Naive B cell (primary cell): Measurements from ENCODE around the gene CDKN1A. TPM values are rescaled to one million over a fixed set of nuclear protein-coding genes. Genes with fewer than 3 reads are reported as not detected.

ENCODE experiments used
- ATAC-seq, 2 donors: fragments of 150-1000 bp; cut with Tn5 transposase; 2 replicates each; pipeline ENCODE4 v1.10.0; 2021; ENCODE audit warnings: low read depth in 2 of 2, mild to moderate bottlenecking in 2 of 2, moderate library complexity in 2 of 2
- DNase-seq: peaks from one replicate; pipeline ENCODE4 v3.0.0; 2022
- H3K27ac Mint-ChIP-seq, 6 donors: one replicate each; pipeline ENCODE4 v1.8.0; 2020 to 2022; ENCODE audit warnings: mild to moderate bottlenecking in 6 of 6, mixed read lengths in 6 of 6, moderate library complexity in 5 of 6, inconsistent platforms in 2 of 6
- H3K27me3 Mint-ChIP-seq, 3 donors: one replicate each; pipeline ENCODE4 v1.8.0; 2021 to 2022; ENCODE audit warnings: mixed read lengths in 3 of 3, mild to moderate bottlenecking in 1 of 3
- H3K36me3 Mint-ChIP-seq, 2 donors: one replicate each; pipeline ENCODE4 v1.8.0; 2020 to 2022; ENCODE audit warnings: mixed read lengths in 2 of 2, inconsistent platforms in 1 of 2, mild to moderate bottlenecking in 1 of 2
- H3K4me1 Mint-ChIP-seq, 3 donors: one replicate each; pipeline ENCODE4 v1.8.0; 2020 to 2022; ENCODE audit warnings: mixed read lengths in 3 of 3, inconsistent platforms in 1 of 3, mild to moderate bottlenecking in 1 of 3, moderate library complexity in 1 of 3
- H3K4me3 Mint-ChIP-seq, 8 donors: one replicate each; pipeline ENCODE4 v1.8.0; 2020 to 2022; ENCODE audit warnings: mild to moderate bottlenecking in 8 of 8, mixed read lengths in 8 of 8, moderate library complexity in 8 of 8, inconsistent platforms in 2 of 8
- H3K9me3 Mint-ChIP-seq, 7 donors: one replicate each; pipeline ENCODE4 v1.8.0; 2020 to 2022; ENCODE audit warnings: mixed read lengths in 7 of 7, mild to moderate bottlenecking in 5 of 7, inconsistent platforms in 2 of 7, moderate library complexity in 1 of 7
- polyA plus RNA-seq, 6 donors: library from polyadenylated mRNA; unstranded; fragments of 300-500 nt; fragmentation: Illumina TruSeq; gene quantifications; one replicate each; pipeline ENCODE4 v1.2.3, GENCODE V29; 2021; ENCODE audit warnings: low read depth in 6 of 6

Gene CDKN1A
- polyA plus RNA-seq, 6 donors from 2014 or later, result 22.9 to 89.9 (median 48.2) TPM

DNA sequence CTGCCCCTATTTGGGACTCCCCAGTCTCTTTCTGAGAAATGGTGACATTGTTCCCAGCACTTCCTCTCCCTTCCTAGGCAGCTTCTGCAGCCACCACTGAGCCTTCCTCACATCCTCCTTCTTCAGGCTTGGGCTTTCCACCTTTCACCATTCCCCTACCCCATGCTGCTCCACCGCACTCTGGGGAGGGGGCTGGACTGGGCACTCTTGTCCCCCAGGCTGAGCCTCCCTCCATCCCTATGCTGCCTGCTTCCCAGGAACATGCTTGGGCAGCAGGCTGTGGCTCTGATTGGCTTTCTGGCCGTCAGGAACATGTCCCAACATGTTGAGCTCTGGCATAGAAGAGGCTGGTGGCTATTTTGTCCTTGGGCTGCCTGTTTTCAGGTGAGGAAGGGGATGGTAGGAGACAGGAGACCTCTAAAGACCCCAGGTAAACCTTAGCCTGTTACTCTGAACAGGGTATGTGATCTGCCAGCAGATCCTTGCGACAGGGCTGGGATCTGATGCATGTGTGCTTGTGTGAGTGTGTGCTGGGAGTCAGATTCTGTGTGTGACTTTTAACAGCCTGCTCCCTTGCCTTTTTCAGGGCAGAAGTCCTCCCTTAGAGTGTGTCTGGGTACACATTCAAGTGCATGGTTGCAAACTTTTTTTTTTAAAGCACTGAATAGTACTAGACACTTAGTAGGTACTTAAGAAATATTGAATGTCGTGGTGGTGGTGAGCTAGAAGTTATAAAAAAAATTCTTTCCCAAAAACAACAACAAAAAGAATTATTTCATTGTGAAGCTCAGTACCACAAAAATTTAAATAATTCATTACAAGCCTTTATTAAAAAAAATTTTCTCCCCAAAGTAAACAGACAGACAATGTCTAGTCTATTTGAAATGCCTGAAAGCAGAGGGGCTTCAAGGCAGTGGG, 2.1 kb upstream of the CDKN1A start:
- Mint-ChIP-seq H3K4me1 (peaks cover 26 to 28% (median 26%) of the 10 kb centered on the region in 3 donors), H3K36me3 (no peaks in the 10 kb centered on the region), H3K27ac (peak overlapping the region in 3 of 6 donors; percentile 64 to 98 (median 94)), H3K9me3 (peaks cover 0 to 3% (median 2%) of the 10 kb centered on the region in 7 donors), H3K4me3 (peak overlapping the region in 3 of 8 donors; percentile 19 to 97 (median 96)), H3K27me3 (peaks cover 0 to 4% (median 4%) of the 10 kb centered on the region in 3 donors)
- no peak for ATAC-seq
- DNase-seq, result no peak

DNA sequence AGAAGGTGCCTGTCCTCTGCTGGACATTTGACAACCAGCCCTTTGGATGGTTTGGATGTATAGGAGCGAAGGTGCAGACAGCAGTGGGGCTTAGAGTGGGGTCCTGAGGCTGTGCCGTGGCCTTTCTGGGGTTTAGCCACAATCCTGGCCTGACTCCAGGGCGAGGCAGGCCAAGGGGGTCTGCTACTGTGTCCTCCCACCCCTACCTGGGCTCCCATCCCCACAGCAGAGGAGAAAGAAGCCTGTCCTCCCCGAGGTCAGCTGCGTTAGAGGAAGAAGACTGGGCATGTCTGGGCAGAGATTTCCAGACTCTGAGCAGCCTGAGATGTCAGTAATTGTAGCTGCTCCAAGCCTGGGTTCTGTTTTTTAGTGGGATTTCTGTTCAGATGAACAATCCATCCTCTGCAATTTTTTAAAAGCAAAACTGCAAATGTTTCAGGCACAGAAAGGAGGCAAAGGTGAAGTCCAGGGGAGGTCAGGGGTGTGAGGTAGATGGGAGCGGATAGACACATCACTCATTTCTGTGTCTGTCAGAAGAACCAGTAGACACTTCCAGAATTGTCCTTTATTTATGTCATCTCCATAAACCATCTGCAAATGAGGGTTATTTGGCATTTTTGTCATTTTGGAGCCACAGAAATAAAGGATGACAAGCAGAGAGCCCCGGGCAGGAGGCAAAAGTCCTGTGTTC, 1.3 kb upstream of the CDKN1A start:
- peak overlapping the region in 7 of 8 donors; percentile 38 to 97 (median 76) for H3K4me3 Mint-ChIP-seq

GRCh38 chr6:36677753-36678487, 594 bp upstream of the CDKN1A start:
- peak overlapping the region; percentile 73 to 97 (median 82) for H3K4me3 Mint-ChIP-seq
- peaks cover 0 to 3% (median 2%) of the 10 kb centered on the region in 7 donors for H3K9me3 Mint-ChIP-seq
- peaks cover 35 to 41% (median 36%) of the 10 kb centered on the region in 3 donors for H3K4me1 Mint-ChIP-seq
- no peak for ATAC-seq
- H3K27ac Mint-ChIP-seq, result peak overlapping the region; percentile 92 to 100 (median 96)
- DNase-seq, result no peak
- no peaks in the 10 kb centered on the region for H3K36me3 Mint-ChIP-seq
- H3K27me3 Mint-ChIP-seq, result peaks cover 0 to 4% (median 4%) of the 10 kb centered on the region in 3 donors

More for the DNA sequence above, 1.3 kb upstream of the CDKN1A start:
- Mint-ChIP-seq H3K27me3 (peaks cover 0 to 4% (median 4%) of the 10 kb centered on the region in 3 donors), H3K27ac (peak overlapping the region; percentile 90 to 98 (median 94)), H3K9me3 (peaks cover 0 to 3% (median 2%) of the 10 kb centered on the region in 7 donors), H3K4me1 (peaks cover 28 to 34% (median 30%) of the 10 kb centered on the region in 3 donors), H3K36me3 (no peaks in the 10 kb centered on the region)
- ATAC-seq (no peak), DNase-seq (no peak)

DNA sequence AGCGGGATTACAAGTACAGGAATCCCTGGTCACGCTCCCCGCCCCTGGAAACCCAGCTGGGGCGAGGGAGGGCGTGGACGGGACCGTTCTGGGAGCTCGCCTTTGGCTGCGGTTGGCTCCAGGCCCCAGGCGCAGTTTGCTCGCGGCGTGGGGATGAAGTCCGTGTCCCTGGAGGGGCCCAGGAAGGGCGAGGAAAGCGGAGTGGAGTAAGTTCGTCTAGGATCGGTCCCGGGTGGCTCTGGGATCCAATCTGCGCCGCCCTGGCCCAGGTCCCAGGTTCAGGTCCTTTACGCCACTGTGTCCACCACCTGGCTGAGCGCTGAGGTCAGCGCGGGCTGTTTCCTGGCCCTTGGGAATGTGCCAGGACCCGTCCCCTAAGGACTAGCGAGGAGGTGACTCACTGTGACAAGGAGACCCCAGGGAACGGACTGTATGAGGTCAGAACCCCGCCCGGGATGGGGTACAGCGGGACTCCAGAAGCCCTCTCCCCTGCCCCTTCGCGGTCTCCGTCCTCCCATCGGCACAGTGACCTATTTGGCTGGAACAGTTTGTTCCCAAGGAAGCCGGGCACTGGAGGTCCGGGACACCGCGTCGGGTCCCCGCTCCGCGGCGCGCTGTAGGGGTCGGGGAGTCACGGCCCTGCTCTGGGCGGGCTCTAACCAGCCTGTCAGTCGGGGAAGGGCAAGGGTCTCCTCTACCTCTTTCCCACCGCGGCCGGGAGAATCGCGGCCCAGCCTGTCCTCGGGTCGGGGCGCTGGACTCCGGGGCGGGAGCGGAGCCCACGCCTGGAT, 724 bp downstream of the CDKN1A start:
- ATAC-seq (no peak), DNase-seq (peak; percentile 60)
- Mint-ChIP-seq H3K27ac (peak overlapping the region; percentile 98 to 100 (median 99)), H3K27me3 (peaks cover 0 to 4% (median 4%) of the 10 kb centered on the region in 3 donors), H3K36me3 (no peaks in the 10 kb centered on the region), H3K4me3 (peak overlapping the region; percentile 94 to 100 (median 96)), H3K4me1 (peaks cover 45 to 54% (median 46%) of the 10 kb centered on the region in 3 donors), H3K9me3 (peaks cover 0 to 3% (median 2%) of the 10 kb centered on the region in 7 donors)

DNA sequence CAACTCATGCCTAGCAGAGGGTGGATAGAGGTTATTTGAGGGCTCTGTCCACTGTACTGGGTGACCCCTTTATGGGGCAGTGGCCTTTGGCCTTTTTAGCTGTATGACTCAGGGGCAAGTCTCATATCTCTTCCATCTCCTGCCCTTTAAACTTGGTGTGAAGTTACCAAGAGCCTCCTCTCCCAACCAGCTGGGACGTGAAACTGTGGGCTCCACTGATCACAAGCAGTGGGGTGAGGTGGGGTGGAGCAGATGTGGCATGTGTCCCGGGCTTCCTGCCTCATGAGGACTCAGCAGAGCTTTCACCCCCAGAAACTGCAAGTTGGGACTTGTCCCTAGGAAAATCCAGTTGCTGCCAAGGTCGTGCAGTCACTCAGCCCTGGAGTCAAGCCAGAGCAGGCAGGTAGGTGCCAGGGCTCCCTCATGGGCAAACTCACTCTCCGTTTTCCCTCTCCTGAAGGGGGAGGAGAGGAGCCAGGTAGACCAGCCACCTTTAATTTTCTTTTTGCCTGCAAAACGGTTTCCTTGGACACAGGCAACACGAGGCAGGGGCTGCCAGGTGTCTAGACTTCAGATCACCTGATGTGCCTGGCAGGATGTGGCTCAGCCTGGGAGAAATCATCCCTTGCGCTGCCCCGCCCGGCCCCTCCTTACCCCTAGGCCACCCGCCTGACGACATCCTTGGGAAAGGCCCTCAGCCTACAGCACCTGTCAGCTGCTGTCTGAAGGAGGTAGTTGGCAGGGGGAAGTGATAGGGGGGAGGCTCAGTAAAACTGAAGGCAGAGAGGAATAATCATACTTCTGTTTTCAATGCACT, 4.0 kb downstream of the CDKN1A start:
- Mint-ChIP-seq H3K4me3 (peak overlapping the region; percentile 69 to 96 (median 80)), H3K4me1 (peaks cover 51 to 74% (median 65%) of the 10 kb centered on the region in 3 donors), H3K9me3 (peaks cover 0 to 3% (median 2%) of the 10 kb centered on the region in 7 donors), H3K27ac (peak overlapping the region; percentile 98 to 100 (median 100)), H3K27me3 (peaks cover 0 to 4% (median 4%) of the 10 kb centered on the region in 3 donors), H3K36me3 (peaks cover 6 to 7% of the 10 kb centered on the region in 2 donors)
- DNase-seq (peak; percentile 97), ATAC-seq (peak; percentile 63 to 67)

GRCh38 chr6:36683145-36683655, 4.7 kb downstream of the CDKN1A start:
- Mint-ChIP-seq H3K4me3 (peak overlapping the region; percentile 42 to 96 (median 80)), H3K36me3 (peaks cover 6 to 7% of the 10 kb centered on the region in 2 donors), H3K27me3 (peaks cover 0 to 4% (median 4%) of the 10 kb centered on the region in 3 donors), H3K27ac (peak overlapping the region; percentile 98 to 100 (median 100)), H3K9me3 (peaks cover 0 to 3% (median 2%) of the 10 kb centered on the region in 7 donors), H3K4me1 (peaks cover 51 to 74% (median 64%) of the 10 kb centered on the region in 3 donors)
- DNase-seq (no peak), ATAC-seq (no peak)

DNA sequence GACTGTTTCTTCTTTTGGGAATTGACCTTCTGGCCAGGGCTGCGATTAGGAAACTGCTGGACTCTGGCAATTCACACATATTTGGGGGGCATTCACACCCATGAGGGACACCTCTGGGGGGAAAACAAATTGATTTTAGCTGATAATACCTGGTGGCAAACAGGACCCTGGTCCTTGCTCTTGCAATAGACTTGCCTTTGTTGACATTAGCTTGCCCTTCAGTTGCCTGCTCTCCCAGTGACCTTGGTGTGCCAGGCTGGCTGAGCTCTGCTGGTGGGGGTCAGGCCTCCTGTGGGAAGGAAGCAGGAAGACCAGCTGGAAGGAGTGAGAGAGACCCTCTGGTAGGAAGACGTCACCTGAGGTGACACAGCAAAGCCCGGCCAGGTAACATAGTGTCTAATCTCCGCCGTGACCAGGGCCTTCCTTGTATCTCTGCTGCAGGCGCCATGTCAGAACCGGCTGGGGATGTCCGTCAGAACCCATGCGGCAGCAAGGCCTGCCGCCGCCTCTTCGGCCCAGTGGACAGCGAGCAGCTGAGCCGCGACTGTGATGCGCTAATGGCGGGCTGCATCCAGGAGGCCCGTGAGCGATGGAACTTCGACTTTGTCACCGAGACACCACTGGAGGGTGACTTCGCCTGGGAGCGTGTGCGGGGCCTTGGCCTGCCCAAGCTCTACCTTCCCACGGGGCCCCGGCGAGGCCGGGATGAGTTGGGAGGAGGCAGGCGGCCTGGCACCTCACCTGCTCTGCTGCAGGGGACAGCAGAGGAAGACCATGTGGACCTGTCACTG, 5.3 kb downstream of the CDKN1A start:
- peaks cover 6 to 7% of the 10 kb centered on the region in 2 donors for H3K36me3 Mint-ChIP-seq
- H3K27me3 Mint-ChIP-seq, result peaks cover 0 to 4% (median 0%) of the 10 kb centered on the region in 3 donors
- no peak for DNase-seq
- peak overlapping the region; percentile 42 to 96 (median 80) for H3K4me3 Mint-ChIP-seq
- peaks cover 52 to 76% (median 64%) of the 10 kb centered on the region in 3 donors for H3K4me1 Mint-ChIP-seq
- H3K27ac Mint-ChIP-seq, result peak overlapping the region; percentile 98 to 100 (median 100)
- H3K9me3 Mint-ChIP-seq, result peaks cover 0 to 3% (median 2%) of the 10 kb centered on the region in 7 donors
- no peak for ATAC-seq

- H3K4me3 Mint-ChIP-seq, result peak overlapping the region in 3 of 8 donors; percentile 55 to 96 (median 71)
Measured at GRCh38 chr6:36684447-36684812, 5.9 kb downstream of the CDKN1A start.

GRCh38 chr6:36685166-36685924, 6.8 kb downstream of the CDKN1A start:
- no peak for ATAC-seq
- H3K4me1 Mint-ChIP-seq, result peaks cover 56 to 90% (median 68%) of the 10 kb centered on the region in 3 donors
- H3K27ac Mint-ChIP-seq, result peak overlapping the region; percentile 94 to 100 (median 98)
- no peak for DNase-seq
- peak overlapping the region; percentile 9 to 96 (median 70) for H3K4me3 Mint-ChIP-seq
- H3K9me3 Mint-ChIP-seq, result no peaks in the 10 kb centered on the region
- no peaks in the 10 kb centered on the region for H3K27me3 Mint-ChIP-seq
- peaks cover 6 to 7% of the 10 kb centered on the region in 2 donors for H3K36me3 Mint-ChIP-seq

More at GRCh38 chr6:36684447-36684812, 5.9 kb downstream of the CDKN1A start:
- Mint-ChIP-seq H3K27ac (peak overlapping the region in 3 of 6 donors; percentile 94 to 100 (median 98)), H3K27me3 (peaks cover 0 to 4% (median 0%) of the 10 kb centered on the region in 3 donors), H3K4me1 (peaks cover 52 to 82% (median 64%) of the 10 kb centered on the region in 3 donors), H3K9me3 (peaks cover 0 to 3% (median 2%) of the 10 kb centered on the region in 7 donors), H3K36me3 (peaks cover 6 to 7% of the 10 kb centered on the region in 2 donors)
- ATAC-seq (no peak), DNase-seq (no peak)
